GM21723 (cell line): ENCODE measurements around the gene ATF5.
A peak's percentile ranks its signal among the peaks of the same experiment; 100 is the strongest.
"Not testable (repeated sequence)": the region's sequence is repeated elsewhere in the genome, so short reads cannot be mapped to it uniquely, and the experiment has no call there.

ENCODE experiments used
- ATAC-seq: cut with Tn5 transposase; IDR thresholded peaks from one replicate; pipeline ENCODE4 v1.9.1; 2021; ENCODE audit warnings: mild to moderate bottlenecking, moderate library complexity; ENCODE audit not compliant: unreplicated experiment

Gene ATF5

DNA sequence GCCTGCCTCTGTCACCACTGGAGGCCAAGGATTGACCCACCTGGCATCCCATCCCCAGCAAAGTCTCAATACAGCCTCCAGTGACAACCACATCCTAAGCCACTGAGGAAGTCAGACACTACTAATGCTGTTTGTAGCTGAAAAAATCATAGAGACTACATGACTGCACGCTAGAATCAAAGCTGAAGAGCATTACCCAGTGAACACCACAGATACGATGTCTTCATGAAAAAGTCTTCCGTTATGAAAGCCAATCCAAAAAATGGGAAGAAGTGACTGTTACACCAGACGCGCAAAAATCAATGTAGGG lies 11.4 kb downstream of the ATF5 start:
- ATAC-seq, result no peak

DNA sequence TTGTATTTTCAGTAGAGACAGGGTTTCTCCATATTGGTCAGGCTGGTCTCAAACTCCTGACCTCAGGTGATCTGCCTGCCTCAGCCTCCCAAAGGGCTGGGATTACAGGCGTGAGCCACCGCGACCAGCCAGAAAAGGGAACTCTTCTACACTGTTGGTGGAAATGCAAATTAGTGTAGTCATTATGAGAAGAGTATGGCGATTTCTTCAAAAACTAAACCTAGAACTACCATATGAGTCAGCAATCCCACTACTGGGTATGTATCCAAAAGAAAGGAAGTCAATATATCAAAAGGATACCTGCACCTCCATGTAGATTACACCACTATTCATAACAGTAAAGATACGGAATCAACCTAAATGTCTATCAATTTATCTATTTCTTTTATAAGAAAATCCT lies 15.6 kb downstream of the ATF5 start:
- peak; percentile 56 for ATAC-seq

DNA sequence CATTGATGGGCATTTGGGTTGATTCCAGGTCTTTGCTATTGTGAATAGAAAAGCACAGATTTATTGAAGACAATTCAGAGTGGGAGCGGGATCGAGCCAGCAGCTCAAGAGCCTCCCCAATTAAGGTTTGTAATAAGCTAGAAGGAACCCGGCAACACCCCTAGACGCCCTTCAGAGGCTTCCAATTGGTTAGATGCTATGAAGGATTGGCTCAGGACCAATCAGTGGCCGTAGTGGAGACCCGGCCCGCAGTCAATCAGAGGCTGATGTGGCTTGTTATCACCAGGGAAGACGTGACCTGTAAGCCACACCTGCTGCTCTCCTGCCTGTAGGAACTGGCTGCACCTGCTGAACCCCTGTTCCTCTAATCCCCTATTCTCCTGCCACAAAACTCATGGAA lies 17.4 kb downstream of the ATF5 start:
- ATAC-seq, result no peak

DNA sequence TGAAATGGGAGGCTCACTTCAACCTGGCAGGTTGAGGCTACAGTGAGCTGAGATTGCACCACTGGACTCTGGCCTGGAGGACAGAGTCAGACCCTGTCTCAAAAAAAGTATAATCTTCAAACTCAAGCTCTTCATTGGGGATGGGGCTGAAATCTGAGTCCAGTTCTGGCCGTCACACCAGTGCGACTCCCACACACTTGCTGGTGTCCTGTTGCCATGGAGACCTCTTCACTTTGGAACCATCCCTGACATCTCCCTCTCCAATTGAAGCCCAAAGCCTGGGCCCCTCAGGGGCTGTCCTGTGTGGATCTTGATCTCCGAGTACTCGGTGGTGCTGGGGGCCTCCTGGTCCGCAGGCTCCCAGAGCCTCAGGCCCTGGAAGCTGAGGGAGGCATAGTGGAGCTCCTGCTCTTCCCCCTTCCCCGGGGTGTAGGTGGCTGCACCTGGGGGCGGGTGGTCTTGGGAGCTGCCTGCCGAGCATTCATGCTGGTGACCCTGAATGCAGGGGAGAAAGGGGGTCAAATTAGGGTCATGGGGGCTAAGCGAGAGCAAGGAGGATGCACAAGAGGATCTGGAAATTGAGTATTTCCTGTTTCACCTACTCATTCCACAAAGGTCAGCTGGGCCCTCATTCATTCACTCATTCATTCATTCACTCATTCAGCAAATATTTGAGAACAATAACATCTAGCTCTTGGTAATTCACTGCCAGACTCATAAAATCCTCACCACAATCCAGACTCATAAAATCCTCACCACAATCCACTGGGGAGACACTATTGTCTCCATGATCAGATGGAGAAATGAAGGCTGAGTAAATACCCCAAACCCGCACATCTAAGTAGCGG lies 21.0 kb downstream of the ATF5 start:
- no peak for ATAC-seq

DNA sequence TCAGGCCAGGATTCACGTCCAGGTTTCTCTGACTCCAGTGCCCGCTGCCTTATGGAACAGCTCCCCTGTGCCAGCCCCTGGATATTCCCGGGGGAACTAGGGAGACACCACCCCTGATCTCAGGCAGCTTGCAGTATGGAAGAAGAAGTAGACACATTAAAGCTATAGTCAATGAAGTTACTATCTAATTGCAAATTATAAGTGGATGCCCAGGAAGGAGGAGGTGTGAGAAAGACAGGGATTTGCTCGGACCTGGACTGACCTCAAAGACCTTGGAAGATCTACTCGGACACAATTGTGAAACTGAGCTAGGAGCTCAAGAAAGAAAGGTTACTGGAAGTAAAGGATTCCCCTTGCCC lies 21.6 kb downstream of the ATF5 start:
- ATAC-seq, result no peak

DNA sequence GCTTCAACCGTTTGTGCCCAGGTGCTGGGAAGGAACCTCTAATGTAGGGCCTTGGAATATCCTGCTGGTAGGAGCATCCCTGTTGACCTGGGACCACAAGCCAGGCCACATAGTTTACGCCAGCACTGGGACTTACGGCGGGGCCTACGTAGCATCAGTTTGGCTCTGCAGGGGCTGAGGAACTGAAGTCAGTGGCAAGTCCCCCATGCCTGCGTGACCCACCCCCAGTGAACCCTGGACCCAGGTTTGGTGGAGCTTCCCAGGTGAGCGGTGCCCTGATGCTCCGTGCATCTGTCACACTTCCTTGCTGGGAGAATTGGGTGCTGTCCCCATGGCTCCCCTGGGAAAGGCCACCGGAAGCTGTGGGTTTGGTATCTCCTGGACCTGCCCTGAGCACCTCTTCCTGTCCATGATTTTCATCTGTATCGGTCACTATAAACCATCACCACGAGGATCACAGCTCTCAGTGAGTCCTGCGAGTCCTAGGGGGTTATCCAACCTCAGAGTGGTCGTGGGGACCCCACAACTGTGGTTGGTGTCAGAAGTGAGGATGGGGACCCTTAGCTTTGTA lies 22.0 kb downstream of the ATF5 start:
- ATAC-seq, result no peak

DNA sequence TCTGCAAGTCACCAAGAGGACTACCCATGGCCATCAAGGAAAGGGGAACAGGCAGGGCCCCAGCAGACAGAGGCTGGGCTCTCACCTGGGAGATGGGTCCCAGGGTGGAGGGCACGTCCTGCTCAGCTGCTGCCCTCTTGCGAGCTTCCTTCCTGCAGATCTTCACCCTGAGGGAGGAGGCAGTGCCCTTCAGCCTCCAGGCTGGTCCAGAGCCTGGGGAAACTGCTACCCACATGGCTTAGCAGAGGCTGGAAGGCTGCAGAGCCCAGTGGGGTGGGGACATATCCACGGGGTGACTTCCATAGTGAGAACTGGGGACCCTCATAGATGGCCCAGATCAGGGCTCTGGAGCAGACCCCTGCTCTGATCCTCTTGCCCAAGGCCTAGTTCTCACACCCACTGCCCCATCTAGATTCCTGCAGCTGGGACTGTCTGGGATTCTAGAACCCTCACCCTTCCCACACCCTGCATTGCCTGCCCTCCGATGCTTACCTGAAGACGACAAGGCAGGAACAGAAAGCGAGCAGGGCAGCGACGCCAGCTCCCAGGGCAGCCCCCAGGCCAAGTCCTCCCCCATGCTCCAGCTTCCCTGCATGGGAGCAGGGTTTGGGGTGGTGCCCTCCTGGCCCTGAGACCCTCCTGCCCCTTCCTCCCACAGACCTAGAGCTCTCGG lies 22.9 kb downstream of the ATF5 start:
- no peak for ATAC-seq

DNA sequence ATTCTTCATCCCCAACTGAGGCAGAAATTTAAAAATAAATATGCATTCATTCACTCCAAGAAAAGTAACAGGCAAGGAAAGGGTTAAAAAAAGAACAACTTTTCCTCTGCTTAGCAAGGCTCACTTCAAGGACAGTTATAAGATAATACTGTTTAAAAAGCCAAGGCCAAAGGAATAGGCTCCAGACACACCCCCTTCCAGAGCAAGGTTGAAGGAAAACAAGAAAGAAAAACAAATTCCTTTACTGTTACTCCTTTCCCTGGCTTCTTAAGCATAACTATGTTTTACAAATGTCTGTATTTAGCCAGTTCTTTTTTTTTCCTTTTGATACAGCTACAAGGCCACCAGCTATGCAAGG lies 23.5 kb downstream of the ATF5 start:
- ATAC-seq, result no peak

DNA sequence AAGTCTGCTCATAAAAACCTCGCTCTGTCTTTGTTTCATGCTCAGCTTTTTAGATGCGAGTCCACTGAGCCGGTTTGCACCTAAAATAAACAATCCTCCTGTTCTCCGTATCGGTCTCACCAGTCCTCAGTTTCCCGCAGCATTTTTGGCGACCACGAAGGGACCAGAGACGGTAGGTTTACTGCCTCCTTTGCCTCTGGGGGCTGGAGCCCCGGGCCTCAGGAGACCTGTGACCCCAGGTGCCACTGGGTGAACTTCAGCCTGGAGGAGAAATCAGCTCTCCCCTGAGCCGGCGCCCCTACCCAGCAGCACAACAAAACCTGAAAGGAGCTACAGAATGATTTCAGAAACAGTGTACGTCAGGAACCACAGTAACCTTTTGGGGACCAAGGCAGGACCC lies 23.9 kb downstream of the ATF5 start:
- ATAC-seq, result no peak

DNA sequence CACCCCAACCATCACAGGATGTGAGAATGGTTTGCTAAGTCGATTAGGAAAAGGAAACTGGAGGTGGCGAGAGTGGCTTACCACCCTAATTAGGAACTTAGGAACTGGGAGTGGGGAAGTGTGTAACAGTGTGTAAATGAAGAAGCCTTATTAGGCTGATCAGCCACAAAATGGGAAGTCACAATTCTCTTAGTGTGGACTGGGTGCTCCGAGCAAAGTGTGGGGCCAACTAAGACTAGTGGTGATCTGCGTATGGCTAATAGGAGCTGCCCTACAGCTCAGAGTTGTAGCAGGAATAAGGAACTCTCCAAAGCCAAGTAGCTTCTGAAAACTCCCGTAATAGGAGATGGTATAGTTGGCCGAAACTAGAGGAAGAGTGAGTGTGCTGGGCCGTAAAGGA lies 24.4 kb downstream of the ATF5 start:
- no peak for ATAC-seq

DNA sequence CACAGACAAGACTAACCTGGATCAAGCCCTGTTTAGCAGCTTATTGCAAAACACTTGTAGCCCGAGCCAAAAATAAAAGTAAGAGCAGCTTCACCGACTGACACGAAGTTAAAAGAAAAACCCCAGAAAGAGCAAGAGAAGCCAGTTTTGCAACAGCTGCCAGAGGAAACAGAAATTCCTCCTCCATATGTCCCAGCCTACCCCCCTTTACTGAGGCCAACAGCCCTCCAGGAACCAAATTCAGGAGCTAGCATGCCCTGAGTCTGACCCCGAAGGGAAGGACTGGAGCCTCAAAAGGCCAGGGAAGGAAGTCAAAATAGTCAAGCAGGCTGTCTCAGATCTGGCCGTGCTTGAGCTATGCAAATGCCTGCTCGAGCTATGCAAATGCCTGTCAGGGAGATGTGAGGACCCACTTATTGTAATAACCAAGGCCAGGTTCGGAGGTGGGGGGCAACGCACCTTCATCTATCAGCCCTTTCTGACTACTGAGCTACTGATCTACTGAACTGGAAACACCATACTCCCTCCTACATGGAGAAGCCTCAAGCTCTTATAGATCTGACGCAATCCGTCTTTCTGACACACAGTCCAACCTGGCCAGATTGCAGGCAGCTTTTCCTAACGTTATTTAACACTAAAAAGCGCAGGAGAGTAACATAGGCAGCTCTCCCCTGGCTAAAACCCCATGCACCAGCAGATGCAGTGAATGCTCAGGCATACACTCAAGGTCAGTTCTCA lies 25.3 kb downstream of the ATF5 start:
- ATAC-seq, result no peak

DNA sequence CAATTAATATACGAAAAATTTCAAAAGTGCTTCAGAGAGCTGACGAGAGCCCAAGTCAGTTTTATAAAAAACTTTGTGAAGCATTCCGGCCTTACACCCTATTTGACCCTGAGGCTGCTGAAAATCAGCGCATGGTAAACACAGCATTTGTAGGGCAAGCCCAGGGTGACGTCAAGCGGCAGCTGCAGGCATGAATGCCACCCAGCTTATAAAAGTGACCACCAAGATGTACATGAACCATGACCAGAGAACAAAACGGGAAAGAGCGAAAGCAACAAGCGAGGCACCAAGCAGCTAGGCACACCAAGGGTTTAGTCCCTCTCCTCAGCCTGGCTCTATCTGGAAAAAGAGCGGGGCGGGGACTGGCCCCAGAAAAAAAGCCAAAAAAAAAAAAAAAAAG lies 25.9 kb downstream of the ATF5 start:
- ATAC-seq, result no peak

DNA sequence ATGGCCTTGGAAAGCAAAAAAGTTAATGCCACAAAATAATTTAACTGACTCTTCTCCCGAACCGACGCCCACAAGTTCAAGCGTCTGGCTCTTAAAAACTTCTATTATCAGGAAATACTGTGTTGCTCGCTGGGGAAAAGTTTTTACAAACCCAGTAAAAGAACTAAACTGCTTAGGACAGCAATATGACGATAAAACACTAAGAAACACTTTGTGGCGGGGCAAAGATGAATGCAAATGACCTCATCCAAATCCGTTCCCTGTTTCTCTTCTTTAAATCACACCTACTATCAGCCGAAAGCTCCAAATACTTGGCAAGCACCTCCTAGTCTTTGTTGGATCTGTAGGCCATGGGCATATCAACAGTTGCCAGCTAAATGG lies 27.1 kb downstream of the ATF5 start:
- ATAC-seq, result no peak

DNA sequence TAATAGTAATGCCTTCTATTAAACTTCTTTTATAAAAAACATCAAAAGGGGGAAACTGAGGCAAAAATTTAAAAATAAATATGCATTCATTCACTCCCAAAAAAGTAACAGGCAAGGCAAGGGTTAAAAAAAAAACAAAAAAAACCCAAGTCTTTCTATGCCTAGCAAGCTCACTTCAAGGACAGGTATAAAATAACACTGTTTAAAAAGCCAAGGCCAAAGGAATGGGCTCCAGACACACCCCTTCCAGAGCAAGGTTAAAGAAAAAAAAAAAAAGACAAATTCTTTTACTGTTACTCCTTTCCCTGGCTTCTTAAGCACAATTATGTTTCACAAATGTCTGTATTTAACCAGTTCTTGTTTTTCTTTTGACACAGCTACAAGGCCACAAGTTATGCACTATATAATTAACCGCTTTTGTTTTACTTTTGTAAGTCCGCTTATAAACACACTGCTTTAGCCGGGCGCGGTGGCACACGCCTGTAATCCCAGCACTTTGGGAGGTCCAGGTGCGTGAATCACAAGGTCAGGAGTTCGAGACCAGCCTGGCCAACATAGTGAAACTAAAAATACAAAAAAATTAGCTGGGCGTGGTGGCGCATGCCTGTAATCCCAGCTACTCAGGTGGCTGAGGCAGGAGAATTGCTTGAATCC lies 28.4 kb downstream of the ATF5 start:
- ATAC-seq, result no peak

DNA sequence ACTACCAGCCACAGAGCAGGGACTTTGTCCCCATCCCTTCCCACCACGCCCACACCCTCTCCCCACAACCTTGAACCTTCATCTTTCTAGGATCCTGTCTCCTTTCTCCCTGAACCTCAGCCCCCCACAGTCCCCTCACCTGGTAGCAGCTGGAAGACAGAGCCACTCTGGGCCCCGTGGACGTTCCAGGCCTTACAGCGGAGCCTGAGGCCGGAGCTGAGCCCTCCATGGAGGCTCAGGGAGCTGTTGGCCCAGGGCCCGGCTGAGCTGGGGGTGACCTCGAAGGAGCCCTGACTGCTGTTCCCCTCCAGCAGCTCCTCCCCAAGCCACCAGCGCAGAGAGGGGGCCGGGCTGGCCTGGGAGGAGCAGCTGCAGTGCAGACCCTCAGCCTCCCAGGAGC lies 29.1 kb downstream of the ATF5 start:
- ATAC-seq, result not testable (repeated sequence)

DNA sequence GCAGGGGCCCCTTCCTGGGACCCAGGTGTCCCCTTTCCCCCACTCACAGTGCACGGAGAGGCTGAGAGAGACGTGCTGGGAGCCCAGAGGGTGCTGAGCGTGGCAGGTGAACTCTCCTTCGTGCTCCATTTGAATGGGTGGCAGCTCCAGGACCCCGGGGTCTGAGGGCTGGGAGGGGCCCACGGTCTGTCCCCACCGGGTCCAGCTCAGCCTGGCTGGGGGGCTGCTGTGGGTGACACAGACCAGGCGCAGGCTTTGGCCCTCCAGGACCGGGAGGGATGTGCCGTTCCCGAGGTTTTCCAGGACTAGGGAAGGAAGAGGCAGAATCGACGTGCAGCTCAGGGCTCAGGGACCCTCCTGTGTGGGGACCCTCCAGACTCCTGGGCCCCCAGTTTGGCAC lies 29.6 kb downstream of the ATF5 start:
- not testable (repeated sequence) for ATAC-seq

DNA sequence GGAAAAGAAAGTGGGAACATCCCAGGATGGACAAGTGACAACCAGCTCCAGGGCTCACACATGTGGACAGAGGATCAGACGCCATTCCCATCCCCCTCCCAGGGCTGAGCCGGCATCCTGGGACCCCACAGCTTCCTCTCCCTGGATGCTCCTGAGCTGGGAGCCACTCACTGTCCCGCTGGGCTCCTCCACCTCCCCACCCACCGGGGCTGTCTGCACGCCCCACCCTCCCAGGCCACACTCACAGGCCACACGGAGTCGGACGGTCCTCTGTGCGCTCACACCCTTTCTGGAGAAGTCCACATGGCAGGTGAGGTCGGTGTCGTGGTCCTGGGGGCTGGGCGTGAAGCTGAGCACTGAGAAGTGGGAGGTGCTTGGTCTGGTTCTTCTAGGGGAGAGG lies 30.9 kb downstream of the ATF5 start:
- ATAC-seq, result not testable (repeated sequence)

DNA sequence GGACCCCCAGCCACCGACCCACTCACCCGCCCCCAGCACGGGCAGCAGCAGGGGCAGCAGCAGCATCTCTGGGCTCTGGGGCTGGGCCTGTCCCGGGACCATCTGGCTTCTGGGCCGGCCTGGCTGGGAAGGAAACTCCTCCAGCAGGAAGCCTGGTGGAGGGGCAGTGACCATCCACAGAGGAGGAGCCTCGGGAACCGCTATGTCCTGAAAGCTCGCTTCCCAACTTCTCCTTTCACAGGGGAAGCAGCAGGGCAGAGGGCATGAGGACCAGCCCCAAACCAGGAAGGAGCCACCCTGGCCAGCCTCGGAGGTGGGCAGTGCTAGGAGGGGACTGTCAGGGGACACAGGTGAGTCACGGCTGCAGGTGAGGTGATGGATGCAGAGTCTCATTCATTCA lies 32.0 kb downstream of the ATF5 start, which contains the start of gene SIGLEC11:
SIGLEC11 (minus strand) TSS at position 193 of the 400 bp plus-strand sequence; CDS start at position 102, 91 bp downstream.
- not testable (repeated sequence) for ATAC-seq

DNA sequence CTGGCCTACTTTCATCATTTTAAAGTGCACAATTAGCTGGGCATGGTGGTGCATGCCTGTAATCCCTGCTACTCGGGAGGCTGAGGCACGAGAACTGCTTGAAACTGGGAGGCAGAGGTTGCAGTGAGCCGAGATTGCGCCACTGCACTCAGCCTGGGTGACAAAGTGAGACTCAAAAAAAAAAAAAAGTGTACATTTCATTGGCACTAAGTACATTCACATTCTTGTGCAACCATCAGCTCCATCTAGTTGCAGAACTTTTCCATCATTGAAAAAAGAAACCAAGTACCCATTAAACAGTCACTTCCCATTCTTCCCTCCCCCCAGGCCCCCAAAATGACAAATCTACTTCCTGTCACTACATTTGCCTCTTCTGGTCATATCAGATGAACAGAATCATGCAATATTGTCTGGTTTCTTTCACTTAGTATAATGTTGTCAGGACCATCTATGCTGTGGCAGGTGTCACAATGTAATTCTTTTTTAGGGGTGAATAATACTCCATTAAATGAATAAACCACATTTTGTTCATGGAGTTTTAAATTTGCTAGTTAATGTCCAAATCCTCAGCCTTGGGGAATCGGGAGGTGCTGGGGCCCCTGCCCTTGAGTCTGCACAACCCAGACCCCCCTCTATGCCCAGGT lies 39.4 kb downstream of the ATF5 start:
- ATAC-seq, result no peak

DNA sequence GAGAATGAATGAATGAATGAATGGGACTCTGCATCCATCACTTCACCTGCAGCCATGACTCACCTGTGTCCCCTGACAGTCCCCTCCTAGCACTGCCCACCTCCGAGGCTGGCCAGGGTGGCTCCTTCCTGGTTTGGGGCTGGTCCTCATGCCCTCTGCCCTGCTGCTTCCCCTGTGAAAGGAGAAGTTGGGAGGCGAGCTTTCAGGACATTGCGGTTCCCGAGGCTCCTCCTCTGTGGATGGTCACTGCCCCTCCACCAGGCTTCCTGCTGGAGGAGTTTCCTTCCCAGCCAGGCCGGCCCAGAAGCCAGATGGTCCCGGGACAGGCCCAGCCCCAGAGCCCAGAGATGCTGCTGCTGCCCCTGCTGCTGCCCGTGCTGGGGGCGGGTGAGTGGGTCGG lies 40.4 kb downstream of the ATF5 start:
- not testable (repeated sequence) for ATAC-seq

DNA sequence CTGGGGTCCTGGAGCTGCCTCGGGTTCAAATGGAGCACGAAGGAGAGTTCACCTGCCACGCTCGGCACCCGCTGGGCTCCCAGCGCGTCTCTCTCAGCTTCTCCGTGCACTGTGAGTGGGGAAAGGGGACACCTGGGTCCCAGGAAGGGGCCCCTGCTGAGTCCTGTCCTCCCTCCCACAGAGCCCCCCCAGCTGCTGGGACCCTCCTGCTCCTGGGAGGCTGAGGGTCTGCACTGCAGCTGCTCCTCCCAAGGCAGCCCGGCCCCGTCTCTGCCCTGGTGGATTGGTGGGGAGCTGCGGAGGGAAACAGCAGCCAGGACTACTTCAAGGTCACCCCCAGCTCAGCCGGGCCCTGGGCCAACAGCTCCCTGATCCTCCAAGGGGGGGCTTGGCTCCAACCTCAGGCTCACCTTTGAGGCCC lies 43.0 kb downstream of the ATF5 start:
- ATAC-seq, result no peak
